ENCODE data around the gene TCAIM.

Gene TCAIM

GRCh38 chr3:44445786-44446185 lies 107.2 kb downstream of the TCAIM start:
- no peak for DNase-seq (ENCODE audit: low read depth, low spot score)
- no peak overlapping the region for H3K9ac ChIP-seq (ENCODE audit: insufficient read length, low read depth)
- no peaks in the 10 kb centered on the region for H3K4me1 ChIP-seq (ENCODE audit: insufficient read depth, insufficient read length)
- no peaks in the 10 kb centered on the region for H3K27me3 ChIP-seq (ENCODE audit: insufficient read depth, insufficient read length)
- H3K9me3 ChIP-seq (ENCODE audit: insufficient read depth, low read length) = no peaks in the 10 kb centered on the region
- H3K4me3 ChIP-seq (ENCODE audit: insufficient read length, low read depth) = no peak overlapping the region
- peaks cover 88% of the 10 kb centered on the region for H3K36me3 ChIP-seq (ENCODE audit: insufficient read depth, insufficient read length, low read length)
- no peak for TF ChIP-seq YY1 (IDR thresholded peaks at IDR 0.05; ENCODE audit: insufficient read depth, insufficient read length)
- TF ChIP-seq SUZ12 (IDR thresholded peaks at IDR 0.05; ENCODE audit: extremely low read depth, insufficient read depth, insufficient read length) = no peak
- TF ChIP-seq ZNF274 (IDR thresholded peaks at IDR 0.05; ENCODE audit: low read depth, low read length) = no peak

GRCh38 chr3:44446929-44447328 lies 108.4 kb downstream of the TCAIM start:
- peaks cover 92% of the 10 kb centered on the region for H3K36me3 ChIP-seq (ENCODE audit: insufficient read depth, insufficient read length, low read length)
- DNase-seq (ENCODE audit: low read depth, low spot score) = no peak
- H3K4me1 ChIP-seq (ENCODE audit: insufficient read depth, insufficient read length) = no peaks in the 10 kb centered on the region
- TF ChIP-seq SUZ12 (IDR thresholded peaks at IDR 0.05; ENCODE audit: extremely low read depth, insufficient read depth, insufficient read length) = no peak
- no peak for TF ChIP-seq YY1 (IDR thresholded peaks at IDR 0.05; ENCODE audit: insufficient read depth, insufficient read length)
- TF ChIP-seq ZNF274 (IDR thresholded peaks at IDR 0.05; ENCODE audit: low read depth, low read length) = no peak
- H3K9me3 ChIP-seq (ENCODE audit: insufficient read depth, low read length) = no peaks in the 10 kb centered on the region
- no peaks in the 10 kb centered on the region for H3K27me3 ChIP-seq (ENCODE audit: insufficient read depth, insufficient read length)
- H3K9ac ChIP-seq (ENCODE audit: insufficient read length, low read depth) = no peak overlapping the region
- no peak overlapping the region for H3K4me3 ChIP-seq (ENCODE audit: insufficient read length, low read depth)

- Histone ChIP-seq H3K36me3 (ENCODE audit: insufficient read depth, insufficient read length, low read length) (peaks cover 96% of the 10 kb centered on the region), H3K4me3 (ENCODE audit: insufficient read length, low read depth) (no peak overlapping the region)
These were observed 112.9 kb downstream of the TCAIM start for GRCh38 chr3:44451441-44451840.

GRCh38 chr3:44454258-44454657 lies 115.7 kb downstream of the TCAIM start:
- H3K27me3 ChIP-seq (ENCODE audit: insufficient read depth, insufficient read length) = no peaks in the 10 kb centered on the region
- H3K36me3 ChIP-seq (ENCODE audit: insufficient read depth, insufficient read length, low read length) = peaks cover 82% of the 10 kb centered on the region
- DNase-seq (ENCODE audit: low read depth, low spot score) = no peak
- TF ChIP-seq YY1 (IDR thresholded peaks at IDR 0.05; ENCODE audit: insufficient read depth, insufficient read length) = no peak
- TF ChIP-seq SUZ12 (IDR thresholded peaks at IDR 0.05; ENCODE audit: extremely low read depth, insufficient read depth, insufficient read length) = no peak
- TF ChIP-seq ZNF274 (IDR thresholded peaks at IDR 0.05; ENCODE audit: low read depth, low read length) = no peak
- no peak overlapping the region for H3K4me3 ChIP-seq (ENCODE audit: insufficient read length, low read depth)
- H3K9me3 ChIP-seq (ENCODE audit: insufficient read depth, low read length) = no peaks in the 10 kb centered on the region
- H3K9ac ChIP-seq (ENCODE audit: insufficient read length, low read depth) = no peak overlapping the region
- no peaks in the 10 kb centered on the region for H3K4me1 ChIP-seq (ENCODE audit: insufficient read depth, insufficient read length)

More at GRCh38 chr3:44451441-44451840, 112.9 kb downstream of the TCAIM start:
- TF ChIP-seq YY1 (IDR thresholded peaks at IDR 0.05; ENCODE audit: insufficient read depth, insufficient read length) = no peak
- no peak for TF ChIP-seq SUZ12 (IDR thresholded peaks at IDR 0.05; ENCODE audit: extremely low read depth, insufficient read depth, insufficient read length)
- no peak for TF ChIP-seq ZNF274 (IDR thresholded peaks at IDR 0.05; ENCODE audit: low read depth, low read length)
- DNase-seq (ENCODE audit: low read depth, low spot score) = no peak
- no peaks in the 10 kb centered on the region for H3K4me1 ChIP-seq (ENCODE audit: insufficient read depth, insufficient read length)
- no peaks in the 10 kb centered on the region for H3K9me3 ChIP-seq (ENCODE audit: insufficient read depth, low read length)
- no peaks in the 10 kb centered on the region for H3K27me3 ChIP-seq (ENCODE audit: insufficient read depth, insufficient read length)
- no peak overlapping the region for H3K9ac ChIP-seq (ENCODE audit: insufficient read length, low read depth)

GRCh38 chr3:44455318-44455717 lies 116.8 kb downstream of the TCAIM start:
- Histone ChIP-seq H3K9ac (ENCODE audit: insufficient read length, low read depth) (no peak overlapping the region), H3K27me3 (ENCODE audit: insufficient read depth, insufficient read length) (no peaks in the 10 kb centered on the region), H3K36me3 (ENCODE audit: insufficient read depth, insufficient read length, low read length) (peaks cover 71% of the 10 kb centered on the region), H3K9me3 (ENCODE audit: insufficient read depth, low read length) (no peaks in the 10 kb centered on the region), H3K4me1 (ENCODE audit: insufficient read depth, insufficient read length) (no peaks in the 10 kb centered on the region), H3K4me3 (ENCODE audit: insufficient read length, low read depth) (no peak overlapping the region)
- no peak for DNase-seq (ENCODE audit: low read depth, low spot score)
- no peak for TF ChIP-seq YY1 (IDR thresholded peaks at IDR 0.05; ENCODE audit: insufficient read depth, insufficient read length)
- TF ChIP-seq ZNF274 (IDR thresholded peaks at IDR 0.05; ENCODE audit: low read depth, low read length) = no peak
- no peak for TF ChIP-seq SUZ12 (IDR thresholded peaks at IDR 0.05; ENCODE audit: extremely low read depth, insufficient read depth, insufficient read length)

Measured in NT2/D1 (cell line).